ENCODE data around the gene LINGO4. TPM values are rescaled to one million over a fixed set of nuclear protein-coding genes. Genes with fewer than 3 reads are reported as not detected.
"Not testable (repeated sequence)": the region's sequence is repeated elsewhere in the genome, so short reads cannot be mapped to it uniquely, and the experiment has no call there.

LINGO4 gene
- total RNA-seq, 2 experiments from 2014 or later = not detected

GRCh38 chr1:151787689-151788088 is 17.5 kb downstream of the LINGO4 start:
- ATAC-seq (no peak), DNase-seq (no peak)
- Mint-ChIP-seq H3K27ac (no peak overlapping the region), H3K4me3 (no peak overlapping the region), H3K36me3 (ENCODE audit: low read depth) (no peaks in the 10 kb centered on the region), H3K4me1 (ENCODE audit: low read depth) (peaks cover 23% of the 10 kb centered on the region), H3K27me3 (no peaks in the 10 kb centered on the region), H3K9me3 (no peaks in the 10 kb centered on the region)
- TF ChIP-seq CTCF (IDR thresholded peaks at IDR 0.05) = no peak
- intact Hi-C loops (cut with micrococcal nuclease) = no loop called here
- CTCF ChIA-PET = interaction anchor here (0.9 kb wide), 1 partner anchor 20 kb away, joined by 3 read pairs; no protein-coding TSS in a partner anchor
- POLR2A ChIA-PET = no interaction called here

GRCh38 chr1:151783796-151784195 is 21.4 kb downstream of the LINGO4 start:
- Mint-ChIP-seq H3K4me1 (ENCODE audit: low read depth) (peaks cover 4% of the 10 kb centered on the region), H3K9me3 (no peaks in the 10 kb centered on the region), H3K27me3 (no peaks in the 10 kb centered on the region), H3K27ac (no peak overlapping the region), H3K36me3 (ENCODE audit: low read depth) (peaks cover 2% of the 10 kb centered on the region), H3K4me3 (no peak overlapping the region)
- intact Hi-C loops (cut with micrococcal nuclease) = no loop called here
- TF ChIP-seq CTCF (IDR thresholded peaks at IDR 0.05) = no peak
- ChIA-PET POLR2A (no interaction called here), CTCF (no interaction called here)
- no peak for DNase-seq
- ATAC-seq = no peak

GRCh38 chr1:151782741-151783140 is 22.5 kb downstream of the LINGO4 start:
- POLR2A ChIA-PET = no interaction called here
- no peak for DNase-seq
- H3K9me3 Mint-ChIP-seq = no peaks in the 10 kb centered on the region
- no peak for ATAC-seq
- CTCF ChIA-PET = no interaction called here
- H3K27ac Mint-ChIP-seq = no peak overlapping the region
- peaks cover 2% of the 10 kb centered on the region for H3K36me3 Mint-ChIP-seq (ENCODE audit: low read depth)
- no peaks in the 10 kb centered on the region for H3K4me1 Mint-ChIP-seq (ENCODE audit: low read depth)
- H3K4me3 Mint-ChIP-seq = no peak overlapping the region
- intact Hi-C loops (cut with micrococcal nuclease) = no loop called here
- H3K27me3 Mint-ChIP-seq = no peaks in the 10 kb centered on the region
- TF ChIP-seq CTCF (IDR thresholded peaks at IDR 0.05) = no peak

GRCh38 chr1:151782026-151782425 is 23.2 kb downstream of the LINGO4 start:
- ATAC-seq; H3K4me1 Mint-ChIP-seq (ENCODE audit: low read depth); intact Hi-C loops (cut with micrococcal nuclease); H3K36me3 Mint-ChIP-seq (ENCODE audit: low read depth); CTCF ChIA-PET; POLR2A ChIA-PET; H3K9me3 Mint-ChIP-seq; H3K4me3 Mint-ChIP-seq; H3K27me3 Mint-ChIP-seq; H3K27ac Mint-ChIP-seq; DNase-seq: not testable (repeated sequence)

GRCh38 chr1:151780736-151781135 is 24.5 kb downstream of the LINGO4 start:
- CTCF ChIA-PET = interaction anchor here (1.0 to 1.2 kb wide), 2 partner anchors 55 to 56 kb away, joined by 3 read pairs; no protein-coding TSS in a partner anchor
- H3K27ac Mint-ChIP-seq = not testable (repeated sequence)

GRCh38 chr1:151779852-151780251 is 25.4 kb downstream of the LINGO4 start:
- ChIA-PET POLR2A (no interaction called here), CTCF (interaction anchor here (0.7 to 1.5 kb wide), 4 partner anchors 15 to 57 kb away, joined by 3 to 4 read pairs (median 3); no protein-coding TSS in a partner anchor)
- no peaks in the 10 kb centered on the region for H3K27me3 Mint-ChIP-seq
- no peaks in the 10 kb centered on the region for H3K4me1 Mint-ChIP-seq (ENCODE audit: low read depth)
- ATAC-seq (no peak), DNase-seq (no peak)
- H3K9me3 Mint-ChIP-seq = no peaks in the 10 kb centered on the region
- peaks cover 2% of the 10 kb centered on the region for H3K36me3 Mint-ChIP-seq (ENCODE audit: low read depth)
- no peak overlapping the region for H3K4me3 Mint-ChIP-seq
- H3K27ac Mint-ChIP-seq = no peak overlapping the region
- intact Hi-C loops (cut with micrococcal nuclease) = no loop called here
- TF ChIP-seq CTCF (IDR thresholded peaks at IDR 0.05) = no peak

More at GRCh38 chr1:151780736-151781135, 24.5 kb downstream of the LINGO4 start:
- DNase-seq; H3K36me3 Mint-ChIP-seq (ENCODE audit: low read depth); H3K4me3 Mint-ChIP-seq; ATAC-seq; intact Hi-C loops (cut with micrococcal nuclease); H3K4me1 Mint-ChIP-seq (ENCODE audit: low read depth); H3K27me3 Mint-ChIP-seq; H3K9me3 Mint-ChIP-seq; POLR2A ChIA-PET: not testable (repeated sequence)

Measured in activated CD8-positive, alpha-beta T cell treated with anti-CD3 and anti-CD28 coated beads for 36 hours (primary cell).